Epithelial cell of esophagus (primary cell): ENCODE data around the gene OAS3.

Experiments used
- DNase-seq: peaks from one replicate; pipeline ENCODE4 v3.0.0; 2010; ENCODE audit warnings: low read depth
- H3K4me3 ChIP-seq: 2 replicates; pipeline ENCODE4 v1.5.1; 2011; ENCODE audit warnings: mild to moderate bottlenecking, low read length, control low read depth
- TF ChIP-seq, protein P1 (sequence below): IDR thresholded peaks from 2 replicates; pipeline ENCODE4 v1.5.1; 2011; ENCODE audit warnings: low read depth, mild to moderate bottlenecking, low read length, control low read depth, inconsistent platforms; ENCODE audit not compliant: insufficient read depth; ENCODE audit errors: missing control alignments

OAS3 gene, protein sequence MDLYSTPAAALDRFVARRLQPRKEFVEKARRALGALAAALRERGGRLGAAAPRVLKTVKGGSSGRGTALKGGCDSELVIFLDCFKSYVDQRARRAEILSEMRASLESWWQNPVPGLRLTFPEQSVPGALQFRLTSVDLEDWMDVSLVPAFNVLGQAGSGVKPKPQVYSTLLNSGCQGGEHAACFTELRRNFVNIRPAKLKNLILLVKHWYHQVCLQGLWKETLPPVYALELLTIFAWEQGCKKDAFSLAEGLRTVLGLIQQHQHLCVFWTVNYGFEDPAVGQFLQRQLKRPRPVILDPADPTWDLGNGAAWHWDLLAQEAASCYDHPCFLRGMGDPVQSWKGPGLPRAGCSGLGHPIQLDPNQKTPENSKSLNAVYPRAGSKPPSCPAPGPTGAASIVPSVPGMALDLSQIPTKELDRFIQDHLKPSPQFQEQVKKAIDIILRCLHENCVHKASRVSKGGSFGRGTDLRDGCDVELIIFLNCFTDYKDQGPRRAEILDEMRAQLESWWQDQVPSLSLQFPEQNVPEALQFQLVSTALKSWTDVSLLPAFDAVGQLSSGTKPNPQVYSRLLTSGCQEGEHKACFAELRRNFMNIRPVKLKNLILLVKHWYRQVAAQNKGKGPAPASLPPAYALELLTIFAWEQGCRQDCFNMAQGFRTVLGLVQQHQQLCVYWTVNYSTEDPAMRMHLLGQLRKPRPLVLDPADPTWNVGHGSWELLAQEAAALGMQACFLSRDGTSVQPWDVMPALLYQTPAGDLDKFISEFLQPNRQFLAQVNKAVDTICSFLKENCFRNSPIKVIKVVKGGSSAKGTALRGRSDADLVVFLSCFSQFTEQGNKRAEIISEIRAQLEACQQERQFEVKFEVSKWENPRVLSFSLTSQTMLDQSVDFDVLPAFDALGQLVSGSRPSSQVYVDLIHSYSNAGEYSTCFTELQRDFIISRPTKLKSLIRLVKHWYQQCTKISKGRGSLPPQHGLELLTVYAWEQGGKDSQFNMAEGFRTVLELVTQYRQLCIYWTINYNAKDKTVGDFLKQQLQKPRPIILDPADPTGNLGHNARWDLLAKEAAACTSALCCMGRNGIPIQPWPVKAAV

DNA sequence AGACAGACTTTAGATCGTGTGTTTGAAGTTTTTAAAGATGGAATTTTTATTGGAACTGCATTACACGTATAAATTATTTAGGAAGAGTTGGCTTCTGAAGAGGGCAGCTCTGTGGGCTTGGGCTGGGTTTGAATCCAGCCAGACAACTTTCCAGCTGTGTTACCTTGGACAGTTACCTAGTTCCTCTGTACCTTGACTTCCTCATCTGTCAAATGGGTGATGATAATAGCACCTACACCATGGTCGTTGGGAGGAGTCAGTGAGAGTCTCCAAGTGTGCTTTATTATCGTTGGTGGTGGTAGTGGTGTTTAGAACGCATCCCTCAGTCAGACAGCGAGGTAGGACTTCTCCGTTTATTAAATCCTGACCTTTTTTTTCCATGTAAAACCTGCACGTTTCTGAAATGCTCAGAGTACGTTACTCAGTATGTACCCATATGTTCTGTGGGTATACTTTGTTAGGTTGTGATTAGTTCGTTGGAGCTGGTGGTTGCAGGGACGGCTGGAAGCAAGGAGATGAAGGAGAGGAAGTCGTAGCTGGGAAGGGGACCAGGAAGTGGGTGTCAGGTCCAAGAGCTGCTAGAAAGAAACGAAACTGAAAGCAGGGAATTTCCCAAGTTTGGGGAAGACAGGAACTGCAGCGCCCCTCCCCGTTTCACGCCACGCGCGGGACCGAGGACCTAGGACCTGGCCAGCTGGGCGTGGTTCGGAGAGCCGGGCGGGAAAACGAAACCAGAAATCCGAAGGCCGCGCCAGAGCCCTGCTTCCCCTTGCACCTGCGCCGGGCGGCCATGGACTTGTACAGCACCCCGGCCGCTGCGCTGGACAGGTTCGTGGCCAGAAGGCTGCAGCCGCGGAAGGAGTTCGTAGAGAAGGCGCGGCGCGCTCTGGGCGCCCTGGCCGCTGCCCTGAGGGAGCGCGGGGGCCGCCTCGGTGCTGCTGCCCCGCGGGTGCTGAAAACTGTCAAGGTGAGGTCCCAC, at the start of gene OAS3:
OAS3 (plus strand) TSS at position 734 of the 979 bp plus-strand sequence; CDS start at position 791, 57 bp downstream.
- TF ChIP-seq, protein P1, sequence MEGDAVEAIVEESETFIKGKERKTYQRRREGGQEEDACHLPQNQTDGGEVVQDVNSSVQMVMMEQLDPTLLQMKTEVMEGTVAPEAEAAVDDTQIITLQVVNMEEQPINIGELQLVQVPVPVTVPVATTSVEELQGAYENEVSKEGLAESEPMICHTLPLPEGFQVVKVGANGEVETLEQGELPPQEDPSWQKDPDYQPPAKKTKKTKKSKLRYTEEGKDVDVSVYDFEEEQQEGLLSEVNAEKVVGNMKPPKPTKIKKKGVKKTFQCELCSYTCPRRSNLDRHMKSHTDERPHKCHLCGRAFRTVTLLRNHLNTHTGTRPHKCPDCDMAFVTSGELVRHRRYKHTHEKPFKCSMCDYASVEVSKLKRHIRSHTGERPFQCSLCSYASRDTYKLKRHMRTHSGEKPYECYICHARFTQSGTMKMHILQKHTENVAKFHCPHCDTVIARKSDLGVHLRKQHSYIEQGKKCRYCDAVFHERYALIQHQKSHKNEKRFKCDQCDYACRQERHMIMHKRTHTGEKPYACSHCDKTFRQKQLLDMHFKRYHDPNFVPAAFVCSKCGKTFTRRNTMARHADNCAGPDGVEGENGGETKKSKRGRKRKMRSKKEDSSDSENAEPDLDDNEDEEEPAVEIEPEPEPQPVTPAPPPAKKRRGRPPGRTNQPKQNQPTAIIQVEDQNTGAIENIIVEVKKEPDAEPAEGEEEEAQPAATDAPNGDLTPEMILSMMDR = no peak
- DNase-seq = peak; percentile 61
- H3K4me3 ChIP-seq = peak within 1 kb of the TSS; percentile 55

DNA sequence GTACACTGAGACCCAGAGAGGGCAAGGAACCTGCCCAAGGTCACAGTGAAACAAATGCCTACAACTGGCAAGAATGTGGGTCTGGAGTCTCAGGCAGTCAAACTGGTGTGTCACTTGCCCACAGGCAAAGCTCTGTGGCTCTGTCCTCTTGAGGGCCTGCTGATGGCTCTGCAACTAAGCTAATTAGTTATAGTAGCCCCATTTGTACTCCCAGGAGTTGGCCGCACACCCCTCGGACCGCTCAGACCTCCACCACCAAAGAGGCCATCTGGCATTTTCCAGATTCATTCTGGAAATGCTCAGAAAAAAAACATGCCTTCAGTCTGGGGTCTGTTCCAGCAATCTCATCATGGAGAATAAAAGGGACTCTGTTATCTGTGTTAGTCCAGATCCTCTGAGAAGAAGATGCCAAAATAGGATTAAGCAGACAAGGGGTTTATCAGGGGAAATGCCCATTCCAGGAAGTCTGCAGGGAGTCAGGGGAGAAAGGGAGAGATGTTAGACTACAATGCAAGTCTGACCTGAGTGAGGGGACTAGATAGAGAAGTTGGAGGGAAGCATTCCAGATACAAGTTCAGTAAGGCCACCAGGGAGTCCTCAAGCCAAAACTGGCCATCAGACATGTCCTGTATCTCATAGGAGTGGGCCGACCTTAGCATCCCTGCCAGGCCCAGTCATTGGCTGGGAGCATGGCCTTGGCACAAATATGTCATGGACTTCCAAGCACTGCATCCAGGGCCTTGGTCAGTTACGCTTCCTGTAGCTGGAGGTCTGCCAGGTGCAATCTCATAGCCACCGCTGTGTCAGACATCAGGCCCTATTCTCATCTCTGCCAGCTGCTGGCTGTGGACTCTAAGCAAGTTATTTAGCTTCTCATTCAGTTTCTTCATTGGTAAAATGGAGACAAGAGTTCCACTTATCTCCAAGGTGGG, 46.9 kb upstream of the OAS3 start:
- no peak for DNase-seq
- TF ChIP-seq, protein P1 = no peak
- H3K4me3 ChIP-seq = no peak overlapping the region

DNA sequence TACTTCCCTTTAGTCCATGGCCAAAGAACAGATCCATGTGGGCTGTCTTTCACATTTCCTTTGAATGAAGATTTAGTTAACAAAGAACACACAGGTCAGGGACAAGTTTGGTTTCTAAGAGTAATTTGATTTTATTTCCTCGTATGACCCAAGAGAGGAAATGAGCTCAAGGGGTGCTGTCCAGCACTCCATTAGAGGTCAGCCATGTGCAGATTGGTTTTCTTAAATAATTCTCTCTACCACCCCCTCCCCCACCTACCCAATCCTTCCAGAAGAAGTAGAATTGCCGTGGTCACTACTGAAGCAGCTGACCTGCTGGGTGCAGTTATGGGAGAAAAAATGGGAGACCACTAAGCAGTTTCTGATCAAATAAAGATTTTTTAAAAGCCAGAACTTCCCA, 45.4 kb upstream of the OAS3 start:
- TF ChIP-seq, protein P1 = no peak
- no peak for DNase-seq
- no peak overlapping the region for H3K4me3 ChIP-seq

DNA sequence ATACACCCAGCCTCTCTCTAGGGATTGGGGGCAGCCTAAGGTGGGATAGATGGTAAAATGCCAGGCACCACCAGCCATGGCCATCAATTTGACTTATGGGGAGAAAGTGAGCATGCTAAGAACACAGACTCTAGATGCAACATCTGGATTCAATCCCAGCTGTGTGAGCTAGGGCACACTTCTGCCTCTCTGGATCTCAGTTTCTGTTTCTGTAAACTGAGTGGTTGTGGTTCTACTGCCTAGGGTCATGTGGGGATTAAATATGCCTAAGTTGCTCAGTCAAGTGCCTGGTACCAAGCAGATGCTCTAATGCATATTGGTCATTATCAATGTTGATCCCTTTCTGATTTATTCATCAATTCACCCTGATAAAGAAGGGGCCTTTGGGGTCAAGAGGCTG, 44.1 kb upstream of the OAS3 start:
- TF ChIP-seq, protein P1 = no peak
- DNase-seq = no peak
- H3K4me3 ChIP-seq = no peak overlapping the region

DNA sequence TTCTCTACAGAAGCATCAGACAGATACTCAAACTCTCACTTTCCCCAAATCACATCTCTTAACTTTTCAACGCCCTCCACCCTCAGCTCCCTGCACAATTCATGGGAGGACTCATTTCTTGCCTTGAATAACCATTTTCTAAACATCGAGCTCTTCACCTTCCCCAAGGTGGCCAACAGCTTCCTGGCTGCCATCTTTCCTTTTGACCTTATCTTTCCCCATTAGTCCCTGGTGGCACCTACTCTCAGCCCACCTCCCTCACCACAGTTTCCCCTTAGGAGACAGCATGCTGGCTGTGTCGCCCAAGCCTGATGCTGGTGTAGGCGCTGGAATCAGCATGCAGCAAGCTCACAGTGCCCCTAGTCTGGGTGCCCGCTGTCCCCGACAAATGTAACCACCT, 39.9 kb upstream of the OAS3 start:
- TF ChIP-seq, protein P1 = no peak
- H3K4me3 ChIP-seq = no peak overlapping the region
- DNase-seq = no peak
